ENCODE measurements around the gene OR10X1.

GRCh38 chr1:158611916-158612315, 32.2 kb upstream of the OR10X1 start:
- no peak for TF ChIP-seq CTCF (IDR thresholded peaks at IDR 0.05)
- no peak for TF ChIP-seq EP300 (IDR thresholded peaks at IDR 0.05)
- TF ChIP-seq POLR2AphosphoS5 (IDR thresholded peaks at IDR 0.05) = no peak
- no peak for TF ChIP-seq POLR2A (IDR thresholded peaks at IDR 0.05)

All from gastroesophageal sphincter (tissue), 3 donors.